Esophagus muscularis mucosa (tissue), 4 donors: ENCODE results near the gene NTM. TPM values are rescaled to one million over a fixed set of nuclear protein-coding genes. Genes with fewer than 3 reads are reported as not detected.

Experiments used
- DNase-seq: peaks from one replicate; pipeline ENCODE4 v3.0.0-alpha.2; 2017; ENCODE audit errors: extremely low spot score
- H3K27ac ChIP-seq, 4 donors: fragments of 200-600 bp; sonication (generic); replicated peaks in 1 of 4; 1 replicate in 3 of 4; 2 replicates in 1 of 4; pipeline ENCODE4 v1.5.1; 2016 to 2019; ENCODE audit warnings: mild to moderate bottlenecking in 1 of 4
- H3K27me3 ChIP-seq, 4 donors: fragments of 200-600 bp; sonication (generic); one replicate each; pipeline versions ENCODE4 v1.5.1 to v1.6.0; 2016 to 2019
- H3K36me3 ChIP-seq, 4 donors: fragments of 200-600 bp; sonication (generic); one replicate each; pipeline ENCODE4 v1.5.1; 2016 to 2019
- H3K4me1 ChIP-seq, 4 donors: fragments of 200-600 bp; sonication (generic); one replicate each; pipeline ENCODE4 v1.5.1; 2016 to 2019
- H3K4me3 ChIP-seq, 4 donors: fragments of 200-600 bp; sonication (generic); 1 replicate in 2 of 4; 2 replicates in 2 of 4; pipeline ENCODE4 v1.5.1; 2016 to 2019; ENCODE audit warnings: mild to moderate bottlenecking in 4 of 4, moderate library complexity in 1 of 4
- H3K9me3 ChIP-seq, 4 donors: fragments of 200-600 bp; sonication (generic); 1 replicate in 3 of 4; 2 replicates in 1 of 4; pipeline ENCODE4 v1.5.1; 2016 to 2019
- CTCF ChIP-seq, 3 experiments: fragments of 200-600 bp in 2 of 3; fragments of 450-650 bp in 1 of 3; sonication (generic) in 2 of 3; IDR thresholded peaks; one replicate each; pipeline ENCODE4 v1.5.1; 2017 to 2019; ENCODE audit warnings: antibody characterized with exemption in 3 of 3, mild to moderate bottlenecking in 2 of 3, moderate library complexity in 1 of 3
- EP300 ChIP-seq: sonication (generic); formaldehyde crosslinking; IDR thresholded peaks from one replicate; pipeline ENCODE4 v1.6.1; 2017; ENCODE audit warnings: antibody characterized with exemption
- POLR2A ChIP-seq: fragments of 450-650 bp; IDR thresholded peaks from one replicate; pipeline ENCODE4 v1.6.1; 2017; ENCODE audit warnings: antibody characterized with exemption, moderate library complexity, mild to moderate bottlenecking, low read depth
- POLR2AphosphoS5 ChIP-seq, 2 donors: sonication (generic); formaldehyde crosslinking; IDR thresholded peaks; one replicate each; pipeline ENCODE4 v1.6.1; 2017; ENCODE audit warnings: antibody characterized with exemption in 2 of 2
- WGBS: methylation state at CpG from one replicate; pipeline ENCODE4 v1.1.5; 2018; 5-methylcytosine and 5-hydroxymethylcytosine counted together
- intact Hi-C: fragments of 100-400 bp; cut with DNase I; formaldehyde crosslinking; loops from one replicate; pipeline ENCODE4 v1.15.1; 2023
- total RNA-seq, 4 donors: library from RNA; depleted of rRNA; stranded (reverse); fragments of >200 nt; gene quantifications; one replicate each; pipeline versions ENCODE4 v1.1.0 to v1.2.1, GENCODE V29; 2016

The NTM gene
- total RNA-seq, 4 donors from 2014 or later: 5.6 to 25.3 (median 8.3) TPM

- no peaks in the 10 kb centered on the region for H3K36me3 ChIP-seq
- H3K9me3 ChIP-seq: no peaks in the 10 kb centered on the region
- TF ChIP-seq EP300 (no peak), CTCF (IDR thresholded peaks at IDR 0.05) (no peak), POLR2A (no peak), POLR2AphosphoS5 (IDR thresholded peaks at IDR 0.05) (no peak)
- intact Hi-C loops: no loop called here
- H3K4me3 ChIP-seq: no peak overlapping the region
- peaks cover 0 to 15% (median 0%) of the 10 kb centered on the region in 4 donors for H3K27me3 ChIP-seq
- no peak for DNase-seq
- 64% methylated on average over 4 of the region's 5 CpGs for WGBS
- H3K27ac ChIP-seq: no peak overlapping the region
- H3K4me1 ChIP-seq: no peaks in the 10 kb centered on the region
Observed at GRCh38 chr11:131614631-131615030, 244.2 kb downstream of the NTM start.

DNA sequence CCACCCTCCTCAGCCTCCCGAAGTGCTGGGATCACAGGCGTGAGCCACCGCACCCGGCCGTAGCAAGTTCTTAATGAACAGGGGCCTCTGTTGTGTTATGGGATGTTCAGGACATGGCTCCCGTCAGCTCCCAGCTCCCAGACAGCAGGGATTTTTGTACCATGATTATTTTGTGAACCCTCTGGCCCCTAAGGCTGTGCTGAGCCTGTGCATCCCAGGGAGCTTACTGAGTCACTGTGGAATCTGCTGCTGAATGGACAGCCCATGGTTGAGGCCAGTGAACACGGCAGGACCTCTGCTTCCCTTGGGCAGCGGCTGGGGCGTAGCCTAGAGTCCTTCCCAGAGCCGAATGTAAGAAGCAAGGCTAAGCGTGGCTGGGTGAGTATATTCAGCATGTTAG lies 245.2 kb downstream of the NTM start:
- Histone ChIP-seq H3K27me3 (peaks cover 0 to 15% (median 0%) of the 10 kb centered on the region in 4 donors), H3K4me1 (no peaks in the 10 kb centered on the region), H3K27ac (no peak overlapping the region), H3K4me3 (no peak overlapping the region), H3K36me3 (no peaks in the 10 kb centered on the region), H3K9me3 (no peaks in the 10 kb centered on the region)
- intact Hi-C loops: no loop called here
- DNase-seq: no peak
- no peak for TF ChIP-seq CTCF (IDR thresholded peaks at IDR 0.05)
- TF ChIP-seq EP300: no peak
- TF ChIP-seq POLR2A: no peak
- no peak for TF ChIP-seq POLR2AphosphoS5 (IDR thresholded peaks at IDR 0.05)
- WGBS: 84% methylated on average over 10 of the region's 11 CpGs

DNA sequence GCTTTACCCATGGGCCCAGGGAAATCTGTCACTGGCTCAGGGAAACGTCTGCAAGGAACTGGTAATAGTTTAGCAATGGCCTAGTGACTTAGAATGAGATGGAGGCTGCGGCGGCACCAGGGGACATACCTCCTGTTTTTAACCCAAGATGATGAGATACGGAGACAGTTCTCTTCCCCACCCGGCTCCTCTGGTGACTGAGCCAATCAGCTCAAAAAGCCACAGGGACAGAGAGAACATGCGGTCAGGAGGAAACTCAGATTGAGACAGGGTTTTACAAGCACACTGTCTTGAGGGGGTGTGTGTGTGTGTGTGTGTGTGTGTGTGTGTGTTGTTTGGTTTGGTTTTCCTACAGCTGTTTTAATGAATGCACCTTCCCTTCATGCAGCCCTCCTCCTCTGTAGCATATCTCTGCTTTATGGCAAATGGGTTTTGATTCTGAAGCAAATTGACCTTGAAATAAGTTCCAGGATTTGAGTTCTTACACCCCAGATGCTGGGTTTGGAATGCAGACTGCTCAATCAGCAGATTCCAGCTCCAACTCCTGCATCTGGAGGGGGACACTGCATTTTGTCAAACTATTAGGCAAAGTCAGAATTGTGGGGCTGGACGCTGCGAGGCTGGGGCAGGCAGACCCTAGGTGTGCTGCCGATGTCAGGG lies 246.2 kb downstream of the NTM start:
- 67% methylated on average over 7 of the region's 9 CpGs for WGBS

GRCh38 chr11:131618201-131618600 lies 247.8 kb downstream of the NTM start:
- no peaks in the 10 kb centered on the region for H3K9me3 ChIP-seq
- no peaks in the 10 kb centered on the region for H3K36me3 ChIP-seq
- intact Hi-C loops: no loop called here
- H3K27me3 ChIP-seq: no peaks in the 10 kb centered on the region
- no peak for DNase-seq
- WGBS: 90% methylated on average over 5 of the region's 5 CpGs
- H3K4me1 ChIP-seq: no peaks in the 10 kb centered on the region
- TF ChIP-seq POLR2AphosphoS5 (IDR thresholded peaks at IDR 0.05) (no peak), POLR2A (no peak), CTCF (IDR thresholded peaks at IDR 0.05) (no peak), EP300 (no peak)
- no peak overlapping the region for H3K4me3 ChIP-seq
- H3K27ac ChIP-seq: no peak overlapping the region

More for the DNA sequence above, 246.2 kb downstream of the NTM start:
- peaks cover 0 to 7% (median 0%) of the 10 kb centered on the region in 4 donors for H3K27me3 ChIP-seq
- DNase-seq: no peak
- no peaks in the 10 kb centered on the region for H3K36me3 ChIP-seq
- no peak overlapping the region for H3K4me3 ChIP-seq
- H3K27ac ChIP-seq: no peak overlapping the region
- H3K4me1 ChIP-seq: no peaks in the 10 kb centered on the region
- no peaks in the 10 kb centered on the region for H3K9me3 ChIP-seq
- no peak for TF ChIP-seq EP300
- TF ChIP-seq POLR2A: no peak
- TF ChIP-seq POLR2AphosphoS5 (IDR thresholded peaks at IDR 0.05): no peak
- no peak for TF ChIP-seq CTCF (IDR thresholded peaks at IDR 0.05)
- intact Hi-C loops: no loop called here

- DNase-seq: no peak
- H3K27ac ChIP-seq: no peak overlapping the region
- no peaks in the 10 kb centered on the region for H3K36me3 ChIP-seq
- intact Hi-C loops: no loop called here
- WGBS: 89% methylated on average over 8 of the region's 8 CpGs
- H3K4me3 ChIP-seq: no peak overlapping the region
- no peaks in the 10 kb centered on the region for H3K27me3 ChIP-seq
- TF ChIP-seq CTCF (IDR thresholded peaks at IDR 0.05) (no peak), POLR2A (no peak), EP300 (no peak), POLR2AphosphoS5 (IDR thresholded peaks at IDR 0.05) (no peak)
- no peaks in the 10 kb centered on the region for H3K4me1 ChIP-seq
- no peaks in the 10 kb centered on the region for H3K9me3 ChIP-seq
Observed at GRCh38 chr11:131622193-131622592, 251.8 kb downstream of the NTM start.
